NCI-H187 (cell line): Measurements from ENCODE around the gene IL17RA.

ENCODE experiments used
- DNase-seq, 2 experiments: peaks; one replicate each; lab custom pipeline; 2025; lab: John Stamatoyannopoulos, UW

IL17RA gene

DNA sequence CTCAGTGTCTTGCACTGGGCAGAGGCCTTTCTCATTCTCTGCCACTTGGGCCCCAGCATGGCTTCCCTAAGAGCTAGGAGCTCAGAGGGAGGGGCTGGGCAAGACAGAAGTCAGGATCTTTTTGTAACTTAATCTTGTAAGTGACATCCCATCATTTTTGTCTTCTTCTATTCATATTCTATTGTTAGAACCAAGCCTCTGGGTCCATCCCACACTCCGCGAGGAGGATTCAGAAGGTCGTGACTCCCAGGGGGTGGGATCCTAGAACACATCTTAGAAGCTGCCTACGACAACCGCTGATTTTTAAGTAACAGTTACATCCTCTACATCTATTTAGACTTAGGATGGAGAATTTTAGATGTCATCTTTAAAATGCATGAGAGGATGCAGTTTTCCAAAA, 1.5 kb upstream of the IL17RA start:
- no peak for DNase-seq

DNA sequence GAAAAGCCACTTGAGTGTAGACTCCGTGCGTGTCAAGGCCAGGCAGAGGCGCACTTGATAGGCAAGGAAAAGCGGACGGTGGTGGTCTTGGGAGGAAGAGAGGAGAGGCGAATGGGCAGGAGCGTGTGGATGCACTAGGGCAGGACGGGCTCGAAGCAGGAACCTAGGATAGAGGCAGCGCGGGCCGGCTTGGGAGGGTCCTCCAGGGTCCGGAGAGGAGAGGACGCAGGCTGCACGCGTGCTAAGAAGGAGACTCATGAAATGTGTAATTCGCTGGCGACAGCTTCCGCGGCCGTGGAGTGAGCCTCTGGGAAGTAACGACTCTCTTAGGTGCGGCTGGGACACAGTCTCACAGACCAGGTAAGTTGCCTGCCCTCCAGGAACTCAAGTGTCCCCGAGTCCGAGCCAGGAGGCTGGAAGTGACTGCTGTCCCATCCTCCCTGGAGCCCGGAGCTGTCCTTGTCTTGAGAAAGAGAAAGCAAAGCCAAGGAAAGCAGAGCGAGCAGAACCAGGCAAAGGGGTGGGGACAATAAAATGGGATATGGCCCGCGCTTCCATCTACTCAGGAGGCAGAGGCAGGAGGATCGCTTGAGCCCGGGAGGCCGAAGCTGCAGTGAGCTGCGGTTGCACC, 874 bp upstream of the IL17RA start:
- no peak for DNase-seq

DNA sequence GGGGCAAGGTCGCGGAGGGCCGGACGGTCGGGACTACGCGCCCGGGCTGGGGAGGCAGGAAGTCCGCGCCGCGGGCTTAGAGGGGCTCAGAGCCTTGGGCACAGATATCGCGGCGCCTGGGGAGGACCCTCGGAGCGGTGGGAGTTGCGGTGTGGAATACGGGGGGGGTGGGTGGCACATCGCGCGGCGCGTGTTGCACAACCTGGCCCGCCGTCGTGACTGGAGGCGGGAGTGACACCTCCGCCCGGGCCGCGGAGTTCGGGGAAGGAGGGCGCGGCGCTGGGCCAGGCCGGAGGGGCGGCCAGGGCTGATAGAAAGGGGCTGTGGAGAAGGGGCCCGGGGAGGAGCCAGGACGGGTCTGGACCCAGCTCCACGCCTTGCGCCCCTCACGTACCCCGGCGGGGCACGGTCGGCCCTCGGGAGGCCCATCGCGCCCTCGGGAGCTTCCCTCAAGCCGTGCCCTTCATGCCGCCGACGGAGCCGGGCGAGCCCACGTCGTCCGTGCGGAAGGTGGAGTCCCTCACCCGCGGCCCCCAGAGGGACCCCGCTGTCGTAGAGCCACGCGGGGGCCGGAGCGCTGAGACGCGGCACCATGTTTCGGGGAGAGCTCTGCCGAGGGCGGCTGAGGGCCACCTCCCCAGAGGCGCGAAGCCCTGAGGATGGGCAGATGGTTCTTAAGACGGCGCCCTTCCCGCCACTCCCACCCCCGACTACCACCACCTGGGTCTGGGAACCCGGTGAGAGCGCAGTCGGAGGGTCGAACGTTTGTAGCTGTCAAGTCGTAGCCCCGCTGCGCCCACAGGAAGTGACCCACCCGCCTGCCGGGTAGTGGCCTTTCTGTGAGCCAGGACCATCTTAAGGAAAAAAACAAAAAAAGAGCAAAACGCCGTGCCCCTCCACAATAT, 729 bp downstream of the IL17RA start:
- DNase-seq, result no peak

DNA sequence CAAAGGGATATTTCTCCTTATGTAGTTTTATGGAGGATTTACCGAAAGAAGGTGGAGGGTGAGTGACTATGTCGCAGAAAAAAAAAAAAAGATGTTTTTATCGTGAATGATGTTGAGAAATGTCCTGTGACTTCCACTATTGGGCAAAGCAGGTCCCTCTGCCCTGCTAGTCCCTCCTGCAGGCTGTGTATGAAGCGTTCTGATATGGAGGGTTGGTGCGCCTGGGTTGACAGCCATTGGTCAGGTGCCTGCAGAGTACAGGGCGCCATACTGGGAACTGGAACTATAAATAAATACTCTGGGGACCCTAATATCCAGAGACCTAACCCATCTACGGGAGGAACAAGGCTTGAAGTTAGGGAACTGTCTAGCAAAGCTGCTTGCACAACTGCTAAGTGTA, 1.5 kb downstream of the IL17RA start:
- no peak for DNase-seq

DNA sequence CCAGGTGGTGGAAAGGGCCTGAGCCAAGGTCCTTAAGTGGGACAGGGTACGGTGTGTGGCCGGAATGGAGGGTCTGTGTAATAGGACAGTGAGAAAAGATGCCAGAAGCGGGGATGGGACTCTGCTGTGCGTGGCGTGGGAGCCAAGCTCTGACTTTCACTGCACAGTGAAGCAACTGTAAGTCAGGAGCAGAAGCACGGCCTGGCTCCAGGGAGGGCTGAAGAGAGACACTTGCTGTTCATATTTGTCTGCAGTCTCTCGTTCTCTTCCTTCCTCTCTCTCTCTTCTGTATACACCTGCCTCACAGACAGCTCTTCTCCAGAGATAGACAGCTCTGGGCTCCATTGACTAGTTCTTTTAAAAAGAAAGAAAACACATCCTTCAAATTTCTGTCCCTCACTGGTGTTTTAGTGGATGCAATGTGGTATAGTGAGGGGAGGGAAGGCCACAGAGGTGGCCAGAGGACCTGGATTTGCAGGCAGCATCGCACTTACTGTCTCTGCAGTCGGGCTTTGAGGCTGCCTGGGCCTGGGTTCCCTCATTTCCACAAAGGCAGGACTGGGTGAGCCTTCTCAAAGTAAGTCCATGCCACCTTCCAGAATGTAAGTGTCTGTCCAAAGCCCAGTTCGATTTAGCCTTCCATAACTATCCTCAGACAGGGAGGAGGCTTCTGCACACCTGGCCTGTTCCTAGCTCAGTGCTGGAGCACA, 2.1 kb downstream of the IL17RA start:
- no peak for DNase-seq

DNA sequence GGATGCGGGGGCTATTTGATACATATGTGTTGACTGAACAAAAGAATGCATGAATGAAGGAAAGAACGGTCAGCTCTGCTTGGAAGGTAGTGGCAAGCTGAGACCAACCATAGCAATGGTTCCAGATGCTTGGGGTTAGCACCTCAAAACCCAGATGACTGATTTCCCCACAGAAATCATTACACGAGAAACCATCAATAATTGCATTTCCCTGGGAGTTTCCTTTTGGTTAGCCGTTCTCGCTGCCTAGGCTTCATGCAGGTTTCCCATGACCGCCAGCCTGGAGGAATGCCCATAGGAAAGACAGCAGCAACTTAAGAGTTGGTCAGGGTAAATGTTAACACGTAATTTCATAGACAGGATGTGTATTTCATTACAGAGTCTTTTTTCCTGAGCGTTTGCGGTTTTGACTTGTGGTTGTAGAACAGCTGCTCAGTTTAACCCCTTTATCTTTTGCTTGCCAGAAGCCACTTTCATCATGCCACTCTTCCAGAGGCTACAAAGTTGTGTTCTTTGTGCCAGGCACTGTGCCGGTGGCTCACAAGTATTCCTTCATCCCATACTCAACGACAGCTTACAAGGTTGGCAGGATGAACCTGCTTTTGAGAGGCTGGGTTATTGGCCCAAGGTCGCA, 2.8 kb downstream of the IL17RA start:
- DNase-seq, result no peak

DNA sequence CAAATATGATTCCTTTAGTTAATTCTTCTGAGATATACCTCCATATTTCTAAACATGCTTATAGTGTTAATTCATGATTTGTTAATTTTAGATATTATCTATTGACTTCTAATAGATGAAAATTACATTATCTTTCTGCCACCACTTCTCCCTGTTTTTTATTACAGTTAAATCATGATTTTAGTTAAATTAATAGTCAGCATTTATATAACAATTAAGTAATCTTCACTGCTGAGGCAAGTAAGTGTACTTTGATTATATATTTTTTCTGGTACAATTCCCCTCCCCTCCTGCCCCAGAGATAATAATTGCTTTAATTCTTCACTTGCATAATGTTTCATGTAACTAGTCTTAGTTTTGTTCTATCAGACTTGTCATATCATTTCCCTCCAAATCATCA, 5.8 kb downstream of the IL17RA start:
- no peak for DNase-seq

DNA sequence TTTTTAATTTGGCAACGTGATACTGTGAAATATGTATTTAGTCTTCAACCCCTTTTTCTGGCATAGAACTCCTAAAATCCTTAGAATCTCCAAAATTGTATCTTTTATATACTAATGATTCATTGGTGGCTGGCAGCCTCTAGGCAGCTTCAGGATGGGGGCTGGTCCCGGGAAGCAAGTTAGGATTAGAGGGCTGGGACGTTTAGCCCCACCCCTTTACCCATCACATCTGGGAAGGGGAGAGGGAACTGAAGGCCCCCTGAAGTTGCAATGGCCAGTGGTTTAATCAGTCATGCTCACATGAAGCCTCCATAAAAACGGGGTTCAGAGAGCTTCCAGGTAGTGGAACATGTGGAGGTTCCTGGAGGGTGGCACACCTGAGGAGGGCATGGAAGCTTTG, 7.1 kb downstream of the IL17RA start:
- no peak for DNase-seq

DNA sequence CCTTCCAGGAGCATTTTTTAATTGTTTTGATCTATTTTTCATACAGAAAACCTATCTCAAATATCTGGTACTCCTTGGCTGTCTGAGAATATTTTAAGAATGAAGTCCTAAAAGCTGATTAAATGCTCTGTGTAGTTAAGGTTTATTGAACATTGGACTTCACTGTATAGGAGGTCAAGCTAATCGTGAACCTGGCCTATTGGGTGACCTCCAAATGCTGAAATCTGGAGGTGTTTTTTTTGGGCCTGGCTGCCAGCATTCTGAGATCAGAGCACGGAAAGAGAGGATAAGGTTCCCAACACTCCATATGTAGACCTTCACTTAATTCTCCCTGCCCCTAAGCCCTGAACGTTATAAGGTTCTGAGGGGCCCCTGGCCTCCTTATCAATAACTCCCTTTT, 8.3 kb downstream of the IL17RA start:
- no peak for DNase-seq

DNA sequence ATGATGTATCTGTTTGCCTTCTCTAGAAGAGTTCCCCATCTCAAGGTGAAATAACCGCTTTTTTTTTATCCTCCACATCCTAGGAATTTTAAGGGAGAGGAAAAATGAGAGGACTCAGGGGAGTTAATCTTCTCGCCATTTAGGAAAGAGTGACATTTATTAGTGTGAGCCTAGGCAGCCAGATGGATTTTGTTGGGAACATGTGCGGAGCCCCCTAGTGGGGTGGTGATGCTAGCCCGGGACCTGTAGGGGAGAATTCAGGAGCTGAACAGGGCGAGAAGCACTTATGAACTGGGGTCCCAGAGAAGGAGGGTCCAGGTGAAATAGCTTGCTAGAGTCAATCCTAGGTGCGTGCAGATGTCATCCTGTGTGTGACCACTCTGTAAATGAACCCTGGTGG, 10.7 kb downstream of the IL17RA start:
- DNase-seq, result no peak

DNA sequence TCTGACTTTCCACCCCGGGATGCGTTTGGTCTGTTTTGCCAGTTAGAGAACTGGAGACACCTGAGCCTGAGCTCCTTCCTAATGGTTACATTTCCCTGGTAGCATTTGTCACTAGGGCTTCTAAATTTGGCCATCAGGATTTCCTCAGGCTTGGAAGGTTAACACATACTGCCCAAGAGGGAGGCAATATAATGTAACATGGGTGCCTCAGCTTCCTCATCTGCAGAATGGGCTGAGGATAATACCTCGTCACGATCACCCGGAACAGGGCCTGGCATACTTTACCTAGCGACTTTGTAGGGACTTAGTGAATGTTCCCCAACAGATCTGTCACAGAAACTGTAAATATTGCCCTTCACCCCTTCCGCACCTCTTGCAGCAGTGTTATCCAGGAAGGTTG, 11.3 kb downstream of the IL17RA start:
- no peak for DNase-seq

DNA sequence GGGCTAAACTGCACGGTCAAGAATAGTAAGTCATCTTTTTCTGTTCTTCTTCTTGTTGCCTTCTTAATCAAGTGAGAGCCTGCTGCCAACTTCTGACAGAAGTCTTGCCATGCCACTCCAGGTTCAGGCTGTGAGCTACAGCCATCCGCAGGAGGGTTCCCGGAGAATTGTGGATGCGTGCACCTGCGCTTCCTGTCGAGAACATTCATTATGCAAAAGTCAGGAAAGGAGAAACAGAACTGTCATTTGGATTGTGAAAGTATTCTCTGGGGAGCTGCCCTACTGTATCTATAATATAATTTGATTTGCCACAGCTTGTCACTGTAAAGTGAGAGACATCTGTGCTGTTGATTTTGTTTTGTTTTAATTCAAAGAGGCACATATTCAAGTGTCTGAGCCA, 12.3 kb downstream of the IL17RA start:
- DNase-seq, result no peak

DNA sequence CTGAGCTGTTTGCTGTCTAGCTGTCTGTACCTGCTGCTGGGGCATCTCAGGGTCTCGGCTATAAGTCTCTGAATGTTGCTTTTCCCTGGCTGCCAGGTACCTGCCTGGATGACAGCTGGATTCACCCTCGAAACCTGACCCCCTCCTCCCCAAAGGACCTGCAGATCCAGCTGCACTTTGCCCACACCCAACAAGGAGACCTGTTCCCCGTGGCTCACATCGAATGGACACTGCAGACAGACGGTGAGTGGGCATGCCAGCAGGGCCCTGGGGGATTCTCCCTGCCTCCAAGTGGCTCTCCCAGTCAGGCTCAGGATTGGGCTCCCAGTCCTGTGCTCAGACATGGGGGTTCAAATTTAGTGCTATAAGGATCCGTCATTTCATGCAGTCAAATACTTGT, 12.9 kb downstream of the IL17RA start:
- DNase-seq, result no peak

DNA sequence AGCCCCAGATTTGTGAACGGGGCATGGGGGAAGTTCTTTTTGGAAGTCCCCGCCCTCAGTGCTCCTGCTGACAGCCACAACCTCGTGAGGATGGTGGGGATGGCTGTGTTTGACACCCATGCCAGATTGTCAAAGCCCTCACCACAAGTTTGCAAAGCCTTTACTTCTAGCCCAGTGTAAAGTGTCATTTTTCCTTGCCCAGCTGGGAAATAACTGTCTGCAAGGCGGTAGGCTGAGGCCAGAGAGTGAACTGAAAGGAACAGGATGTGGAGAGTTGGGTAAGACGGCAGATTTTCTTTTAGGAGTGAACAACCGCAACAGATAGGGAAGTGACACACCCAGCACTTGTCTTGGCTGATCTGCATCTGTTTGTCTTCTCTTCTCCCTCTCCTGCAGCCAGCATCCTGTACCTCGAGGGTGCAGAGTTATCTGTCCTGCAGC, 13.6 kb downstream of the IL17RA start:
- no peak for DNase-seq

DNA sequence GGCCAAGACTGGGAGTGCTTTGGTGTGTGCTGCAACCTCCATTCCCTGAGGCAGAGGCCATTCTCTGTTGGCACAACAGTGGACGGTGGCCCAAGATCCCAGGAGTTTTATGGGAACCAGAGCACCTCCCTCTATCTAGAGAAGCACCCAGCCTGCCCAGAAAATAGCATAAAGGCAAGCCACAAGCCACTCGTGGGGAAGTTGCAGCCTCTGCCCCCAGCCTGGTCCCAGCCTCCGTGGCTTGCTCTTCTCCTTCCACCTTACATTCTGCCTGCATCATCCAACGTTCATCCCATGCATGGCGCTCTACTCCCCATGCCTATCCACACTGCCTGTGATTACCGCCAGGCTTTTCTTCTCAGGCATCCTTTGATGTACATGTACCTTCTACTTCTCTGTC, 15.8 kb downstream of the IL17RA start:
- no peak for DNase-seq

DNA sequence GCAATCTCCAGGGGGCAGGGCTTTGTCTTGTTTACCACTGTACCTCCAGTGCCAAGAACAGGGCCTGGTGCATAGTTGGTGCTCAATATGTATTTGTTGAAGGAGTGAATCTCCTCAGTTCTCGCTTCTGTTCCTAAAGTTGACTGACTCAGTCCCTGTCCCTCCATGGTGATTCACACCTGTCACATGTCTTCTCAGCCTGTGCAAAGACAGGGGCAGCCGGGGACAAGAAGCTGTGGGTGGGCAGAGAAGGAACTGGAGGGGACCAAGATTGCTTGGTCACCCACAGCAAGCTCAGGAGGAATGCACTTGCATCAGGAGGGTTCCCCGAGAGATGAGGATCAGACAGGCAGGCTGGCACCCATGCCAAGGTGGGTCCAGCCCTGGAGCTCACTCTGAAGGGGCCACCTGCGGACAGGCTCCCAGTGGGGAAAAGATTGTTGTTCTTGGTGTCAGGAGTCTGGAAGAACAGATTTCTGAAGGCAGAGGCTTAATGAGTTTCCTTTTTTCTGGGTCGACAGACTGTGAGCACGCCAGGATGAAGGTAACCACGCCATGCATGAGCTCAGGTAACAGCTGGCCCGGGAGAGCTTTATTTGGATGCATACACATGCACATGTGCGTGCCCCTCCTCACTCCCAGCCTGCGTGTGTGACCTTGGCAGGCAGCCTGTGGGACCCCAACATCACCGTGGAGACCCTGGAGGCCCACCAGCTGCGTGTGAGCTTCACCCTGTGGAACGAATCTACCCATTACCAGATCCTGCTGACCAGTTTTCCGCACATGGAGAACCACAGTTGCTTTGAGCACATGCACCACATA, 16.9 kb downstream of the IL17RA start:
- DNase-seq, result no peak

DNA sequence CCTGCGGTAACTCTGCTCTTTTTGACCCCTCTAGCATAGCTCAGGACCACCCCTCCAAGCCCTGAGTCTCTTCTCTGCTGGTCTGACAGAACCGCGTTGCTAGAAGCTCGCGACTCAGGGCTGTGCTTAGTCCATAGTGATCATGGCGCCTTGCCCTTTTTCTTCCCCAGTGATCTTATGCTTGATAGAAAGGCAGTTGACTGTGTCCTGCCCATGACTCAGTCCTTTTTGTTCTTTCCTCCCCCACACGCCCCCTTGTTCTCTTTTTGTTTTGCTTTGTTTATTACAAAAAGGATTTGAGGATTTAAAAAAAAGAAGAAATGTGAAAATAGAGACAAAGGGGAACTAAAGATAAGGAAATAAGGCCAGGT, 17.5 kb downstream of the IL17RA start:
- no peak for DNase-seq

DNA sequence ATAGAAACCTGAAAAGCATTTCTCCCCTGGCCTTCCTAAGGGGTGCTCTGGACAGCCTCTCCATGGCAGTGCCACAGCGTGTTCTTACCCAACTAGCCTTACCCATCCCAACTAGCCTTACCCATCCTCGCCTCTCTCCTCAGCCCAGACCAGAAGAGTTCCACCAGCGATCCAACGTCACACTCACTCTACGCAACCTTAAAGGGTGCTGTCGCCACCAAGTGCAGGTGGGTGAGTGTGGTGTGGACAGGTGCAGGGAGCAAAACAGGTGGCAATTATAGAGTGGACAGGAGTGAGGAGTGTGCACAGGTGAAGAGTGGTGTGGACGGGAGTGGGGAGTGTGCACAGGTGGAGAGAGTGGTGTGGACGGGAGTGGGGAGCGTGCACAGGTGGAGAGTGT, 18.6 kb downstream of the IL17RA start:
- DNase-seq, result no peak

DNA sequence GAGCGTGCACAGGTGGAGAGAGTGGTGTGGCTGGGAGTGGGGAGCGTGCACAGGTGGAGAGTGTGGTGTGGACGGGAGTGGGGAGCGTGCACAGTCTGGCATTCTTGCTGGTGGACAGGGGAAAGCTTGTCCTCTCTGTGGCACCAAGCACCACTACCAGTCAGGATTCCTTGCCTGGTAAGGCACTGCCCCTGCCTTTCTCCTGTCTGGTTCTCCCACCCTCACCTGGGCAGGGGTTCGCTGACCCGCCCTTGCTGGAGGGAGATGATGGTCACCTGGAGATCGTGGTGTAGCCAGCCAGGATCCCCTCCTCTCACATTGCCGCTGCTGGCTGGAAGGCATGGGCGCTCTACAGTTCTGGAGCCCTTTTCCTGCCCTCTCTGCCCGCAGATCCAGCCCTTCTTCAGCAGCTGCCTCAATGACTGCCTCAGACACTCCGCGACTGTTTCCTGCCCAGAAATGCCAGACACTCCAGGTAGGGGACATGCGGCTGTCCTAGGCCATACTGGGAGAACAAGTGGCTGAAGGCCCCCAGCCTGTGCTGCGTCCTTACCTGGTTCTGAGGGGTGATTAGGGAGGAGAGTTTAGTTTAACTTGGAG, 19.6 kb downstream of the IL17RA start:
- DNase-seq, result no peak

DNA sequence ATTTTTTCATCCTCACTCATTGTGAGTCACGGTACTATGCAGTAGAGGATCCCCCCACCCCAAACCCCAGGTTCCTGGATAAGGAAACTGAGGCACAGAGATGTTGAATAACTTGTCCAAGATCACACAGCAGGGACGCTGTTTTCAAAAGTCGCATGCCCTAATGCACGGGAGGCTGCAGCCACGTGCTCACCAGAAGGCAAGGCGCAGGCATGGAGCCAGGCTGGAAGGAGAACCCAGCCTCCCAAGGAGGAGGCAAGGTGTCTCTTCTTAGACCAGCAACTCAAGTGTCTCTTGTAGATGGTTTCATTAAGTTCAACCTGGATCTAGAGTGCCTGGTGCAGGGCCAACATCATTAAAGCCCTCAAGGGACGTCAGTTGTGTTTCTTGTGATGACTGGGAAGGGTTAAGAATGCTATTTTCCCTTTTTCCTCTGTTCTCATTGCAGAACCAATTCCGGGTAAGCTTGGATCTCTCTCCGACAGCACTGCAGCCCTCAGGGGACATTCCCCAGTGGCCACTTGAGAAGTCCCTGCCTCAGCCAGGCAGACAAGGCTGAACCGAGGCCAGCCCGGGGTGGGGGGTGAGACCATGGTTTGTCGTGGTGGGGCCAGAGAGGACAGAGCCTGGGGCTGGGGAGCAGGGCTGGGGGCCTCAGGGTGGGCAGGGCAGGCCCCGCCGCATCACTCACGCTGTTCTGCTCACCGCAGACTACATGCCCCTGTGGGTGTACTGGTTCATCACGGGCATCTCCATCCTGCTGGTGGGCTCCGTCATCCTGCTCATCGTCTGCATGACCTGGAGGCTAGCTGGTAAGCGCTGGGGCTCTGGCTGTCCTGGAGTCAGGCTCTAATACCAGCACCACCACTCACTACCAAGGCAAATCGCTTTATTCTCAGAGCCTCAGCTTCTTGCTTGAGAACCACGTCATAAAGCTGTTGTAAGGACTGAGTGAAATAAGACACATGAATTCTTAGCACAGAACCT, 20.6 kb downstream of the IL17RA start:
- no peak for DNase-seq
